Left kidney (tissue), 2 donors: ENCODE measurements around the gene GRK6. TPM values are rescaled to one million over a fixed set of nuclear protein-coding genes. Genes with fewer than 3 reads are reported as not detected.
"Not testable (repeated sequence)": the region's sequence is repeated elsewhere in the genome, so short reads cannot be mapped to it uniquely, and the experiment has no call there.

Experiments
- DNase-seq: peaks from one replicate; pipeline ENCODE4 v3.0.0-alpha.2; 2013
- polyA plus RNA-seq: library from polyadenylated mRNA; unstranded; fragments of 120-200 nt; gene quantifications from one replicate; pipeline ENCODE4 v1.2.1, GENCODE V29; 2013; ENCODE audit not compliant: insufficient read length

Gene GRK6
- polyA plus RNA-seq, 1 donor = 24.2 TPM

GRCh38 chr5:177396807-177397206 lies 29.7 kb upstream of the GRK6 start:
- DNase-seq = no peak

GRCh38 chr5:177397875-177398390 lies 28.5 kb upstream of the GRK6 start:
- DNase-seq = no peak

- DNase-seq = no peak
Measured at GRCh38 chr5:177399997-177400868, 26.2 kb upstream of the GRK6 start, which contains the start of gene PFN3. PFN3 (minus strand) TSS chr5:177400661; CDS start chr5:177400576, 85 bp downstream.

GRCh38 chr5:177402271-177403043 lies 24.0 kb upstream of the GRK6 start:
- no peak for DNase-seq

GRCh38 chr5:177403102-177403791 lies 23.2 kb upstream of the GRK6 start:
- no peak for DNase-seq

GRCh38 chr5:177403792-177404640 lies 22.5 kb upstream of the GRK6 start:
- DNase-seq = no peak

GRCh38 chr5:177404641-177405179 lies 21.8 kb upstream of the GRK6 start:
- DNase-seq = no peak

GRCh38 chr5:177405312-177405711 lies 21.2 kb upstream of the GRK6 start:
- DNase-seq = no peak

GRCh38 chr5:177405805-177406204 lies 20.7 kb upstream of the GRK6 start:
- no peak for DNase-seq

- no peak for DNase-seq
Measured at GRCh38 chr5:177409043-177409801, 17.3 kb upstream of the GRK6 start, which contains the start of gene F12. F12 (minus strand) TSS chr5:177409564; CDS start chr5:177409527, 37 bp downstream.

- DNase-seq = no peak
Measured at GRCh38 chr5:177410575-177410974, 15.9 kb upstream of the GRK6 start.

- DNase-seq = no peak
Measured at GRCh38 chr5:177412603-177413233, 13.8 kb upstream of the GRK6 start.

- DNase-seq = no peak
Measured at GRCh38 chr5:177414481-177414880, 12.0 kb upstream of the GRK6 start.

GRCh38 chr5:177417081-177417480 lies 9.4 kb upstream of the GRK6 start:
- not testable (repeated sequence) for DNase-seq

GRCh38 chr5:177419046-177419445 lies 7.4 kb upstream of the GRK6 start:
- no peak for DNase-seq

- not testable (repeated sequence) for DNase-seq
Measured at GRCh38 chr5:177420472-177420871, 6.0 kb upstream of the GRK6 start.

- no peak for DNase-seq
Measured at GRCh38 chr5:177421062-177421798, 5.2 kb upstream of the GRK6 start.

- DNase-seq = no peak
Measured at GRCh38 chr5:177423671-177424070, 2.8 kb upstream of the GRK6 start.
